ENCODE results near the gene SELENOK.

SELENOK gene

DNA sequence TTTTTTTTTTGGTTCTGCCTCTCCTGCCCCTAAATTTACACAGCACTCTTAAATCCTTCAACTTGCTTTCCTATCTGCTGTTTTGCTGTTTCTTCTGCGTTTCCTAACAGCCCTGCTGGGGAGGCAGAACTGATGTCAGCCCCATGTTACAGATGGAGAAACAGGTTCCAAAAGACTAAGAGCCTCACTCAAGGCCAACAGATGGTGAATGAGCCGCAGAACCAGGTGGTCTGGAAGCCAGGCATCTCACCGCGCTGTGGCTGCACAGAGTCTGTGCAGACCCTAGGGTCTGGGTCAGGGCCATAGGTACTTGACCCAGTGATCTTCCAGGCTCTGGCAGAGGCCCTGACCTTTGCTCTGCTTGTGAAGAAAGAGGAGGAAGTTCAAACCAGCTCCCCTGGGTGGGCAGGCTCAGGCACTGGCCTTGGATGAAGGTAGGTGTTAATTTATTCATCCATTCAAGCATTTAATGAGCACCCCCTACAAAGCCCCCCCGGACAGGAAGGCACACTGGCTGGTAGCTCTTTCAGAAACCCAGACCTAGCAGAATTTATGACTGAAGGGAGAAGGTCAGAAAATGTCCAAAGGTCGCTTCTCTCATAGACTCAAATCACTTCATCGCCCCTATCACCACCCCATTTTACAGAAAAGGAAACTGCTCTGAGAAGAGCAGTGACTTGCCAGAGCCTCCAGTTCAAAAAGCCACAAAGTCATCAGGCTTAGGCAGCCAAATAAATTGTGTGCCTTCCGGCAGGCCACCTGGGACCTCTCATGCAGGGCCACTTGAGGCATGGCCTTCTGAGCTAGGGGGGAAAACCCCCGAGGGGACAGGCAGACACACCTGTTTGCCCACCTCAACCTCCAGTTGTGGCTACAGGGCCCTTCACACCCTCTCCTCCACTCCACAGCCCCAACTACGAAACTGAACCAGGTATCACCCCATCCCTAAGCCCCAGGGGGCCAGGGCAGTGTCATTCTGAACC, 48.2 kb downstream of the SELENOK start:
- no peak for TF ChIP-seq POLR2A (IDR thresholded peaks at IDR 0.05; ENCODE audit: low read depth, low read length)
- FAIRE-seq (no peak), DNase-seq (ENCODE audit: insufficient read length, low spot score) (no peak)

GRCh38 chr3:53842436-53843194, 49.0 kb downstream of the SELENOK start:
- TF ChIP-seq POLR2A (IDR thresholded peaks at IDR 0.05; ENCODE audit: low read depth, low read length), result no peak
- no peak for DNase-seq (ENCODE audit: insufficient read length, low spot score)
- FAIRE-seq, result no peak

DNA sequence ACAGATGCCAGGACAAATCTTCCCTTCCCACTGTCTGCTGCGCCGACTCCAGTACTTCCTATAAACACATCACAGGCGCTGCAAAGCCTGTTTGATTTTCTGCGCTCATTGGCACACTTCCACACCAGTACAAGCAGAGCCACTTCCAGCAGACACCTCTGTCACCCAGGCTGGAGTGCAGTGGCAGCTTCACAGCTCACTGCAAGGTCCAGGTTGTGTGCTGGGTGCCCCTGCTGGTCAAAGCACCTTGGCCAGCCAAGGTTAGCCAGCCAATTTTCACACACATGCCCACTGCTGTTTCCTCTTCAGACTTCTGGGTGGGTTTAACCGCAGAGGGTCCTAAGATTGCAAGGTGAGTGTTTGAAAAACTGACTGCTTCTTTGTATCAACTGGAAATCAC, 50.4 kb downstream of the SELENOK start:
- DNase-seq (ENCODE audit: insufficient read length, low spot score) (no peak), FAIRE-seq (no peak)
- TF ChIP-seq POLR2A (IDR thresholded peaks at IDR 0.05; ENCODE audit: low read depth, low read length), result no peak

GRCh38 chr3:53837331-53837730, 54.3 kb downstream of the SELENOK start:
- TF ChIP-seq POLR2A (IDR thresholded peaks at IDR 0.05; ENCODE audit: low read depth, low read length), result no peak
- no peak for FAIRE-seq
- DNase-seq (ENCODE audit: insufficient read length, low spot score), result no peak

DNA sequence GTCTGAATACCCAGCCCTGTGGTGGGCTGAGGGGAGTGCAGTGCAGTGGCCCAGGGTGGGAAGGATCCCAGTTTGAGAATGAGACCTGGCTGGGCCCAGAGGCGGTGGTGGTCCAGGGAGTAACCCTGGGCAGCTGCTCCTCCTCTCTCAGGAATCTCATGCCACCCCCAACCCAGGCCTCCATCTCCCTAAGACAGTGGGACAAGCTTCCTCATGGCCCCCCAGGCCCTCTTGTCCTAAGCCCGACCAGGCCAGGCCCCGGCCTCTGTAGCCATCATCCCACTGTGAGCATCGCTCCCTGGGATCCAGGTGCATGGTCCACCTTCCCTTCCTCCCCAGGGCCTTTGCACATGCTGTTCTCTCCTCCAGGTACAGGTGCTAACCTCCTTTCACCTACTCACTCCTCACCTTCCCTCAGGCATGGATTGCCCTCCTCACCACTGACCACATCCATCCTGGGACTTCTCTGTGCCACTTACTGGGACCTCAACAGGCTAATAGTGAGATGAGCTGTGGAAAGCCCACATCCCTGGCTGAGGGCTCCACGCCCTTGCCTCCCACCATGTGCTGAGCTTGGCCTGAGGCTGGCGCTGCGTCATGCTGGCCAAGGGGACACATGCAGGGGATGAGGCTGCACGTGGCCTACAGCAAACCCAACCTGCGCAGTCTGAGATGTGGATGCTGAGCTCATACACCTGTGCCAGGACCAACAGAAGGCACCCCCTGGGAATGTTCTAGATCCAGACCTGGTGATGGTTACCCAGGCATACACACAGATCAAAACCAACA, 55.4 kb downstream of the SELENOK start:
- no peak for TF ChIP-seq POLR2A (IDR thresholded peaks at IDR 0.05; ENCODE audit: low read depth, low read length)
- DNase-seq (ENCODE audit: insufficient read length, low spot score) (no peak), FAIRE-seq (no peak)

DNA sequence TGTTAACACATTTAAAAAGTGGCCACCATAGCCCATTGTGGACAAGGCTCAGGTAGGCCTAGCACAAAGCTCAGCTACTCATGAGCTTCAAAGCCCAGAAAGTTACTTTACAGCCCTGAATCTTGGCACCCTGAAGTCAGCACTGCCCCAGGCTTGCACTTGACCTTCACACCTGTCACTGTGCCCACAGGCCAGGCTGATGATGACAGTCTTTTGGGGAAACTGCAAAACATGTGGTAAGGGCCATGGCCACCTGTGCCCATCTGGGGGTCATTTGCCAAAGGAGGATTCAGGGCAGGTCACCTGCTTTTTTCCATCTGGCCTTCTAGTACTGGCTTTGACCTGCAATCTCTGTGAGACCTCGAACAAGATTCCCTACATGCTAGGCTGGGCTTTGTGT, 56.4 kb downstream of the SELENOK start:
- no peak for FAIRE-seq
- no peak for TF ChIP-seq POLR2A (IDR thresholded peaks at IDR 0.05; ENCODE audit: low read depth, low read length)
- DNase-seq (ENCODE audit: insufficient read length, low spot score), result no peak

- TF ChIP-seq POLR2A (IDR thresholded peaks at IDR 0.05; ENCODE audit: low read depth, low read length), result no peak
- FAIRE-seq (no peak), DNase-seq (ENCODE audit: insufficient read length, low spot score) (no peak)
These were observed 57.1 kb downstream of the SELENOK start for GRCh38 chr3:53834429-53835095.
